Measurements from ENCODE around the gene ATRNL1.

Gene ATRNL1

DNA sequence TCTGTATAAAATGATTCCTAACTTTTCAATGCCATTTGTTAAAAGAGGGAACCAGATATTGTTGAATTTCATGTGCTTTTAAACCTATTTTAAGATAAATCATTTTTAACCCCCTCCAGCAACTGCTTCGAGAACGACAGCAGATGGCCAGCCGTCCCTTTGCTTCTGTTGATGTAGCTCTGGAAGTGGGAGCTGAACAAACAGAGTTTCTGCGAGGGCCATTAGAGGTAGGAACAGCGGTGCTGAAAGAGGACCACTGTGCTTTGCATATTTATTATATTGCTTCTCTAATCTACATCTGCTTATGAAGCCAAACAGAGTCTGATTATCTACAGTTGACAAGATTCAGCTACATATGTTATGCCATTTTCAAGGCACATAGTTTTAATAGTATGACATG is 634.0 kb downstream of the ATRNL1 start:
- Histone ChIP-seq H2AK5ac (ENCODE audit: low read depth, low read length) (no peak overlapping the region), H3K14ac (ENCODE audit: low read length) (no peak overlapping the region), H2BK120ac (ENCODE audit: low read depth, low read length) (no peak overlapping the region), H3K18ac (ENCODE audit: low read length) (no peak overlapping the region), H3K4me2 (ENCODE audit: insufficient read depth, low read length, poor library complexity, severe bottlenecking) (no peak overlapping the region), H4K8ac (ENCODE audit: low read depth, low read length) (no peak overlapping the region), H2BK12ac (ENCODE audit: low read length) (no peak overlapping the region), H3K9ac (ENCODE audit: low read depth, low read length, poor library complexity) (no peak overlapping the region), H3K23ac (ENCODE audit: low read depth, low read length, poor library complexity) (no peak overlapping the region), H3K4me3 (ENCODE audit: low read length in 2 of 2) (no peak overlapping the region), H3K79me1 (ENCODE audit: low read depth, low read length) (no peaks in the 10 kb centered on the region), H3K9me3 (replicated peaks in 1 of 2; ENCODE audit: control insufficient read depth in 2 of 2, insufficient read depth in 1 of 2, low read depth in 1 of 2, low read length in 2 of 2) (no peaks in the 10 kb centered on the region), H2BK5ac (ENCODE audit: low read length) (no peak overlapping the region), H3K36me3 (replicated peaks in 1 of 2; ENCODE audit: control insufficient read depth in 2 of 2, insufficient read depth in 2 of 2, low read length in 2 of 2) (no peaks in the 10 kb centered on the region), H3K27me3 (ENCODE audit: control insufficient read depth in 3 of 3, insufficient read depth in 3 of 3, low read depth in 1 of 3, low read length in 3 of 3) (no peaks in the 10 kb centered on the region), H3K4ac (ENCODE audit: low read length) (no peak overlapping the region), H2BK15ac (ENCODE audit: low read length) (no peak overlapping the region), H3K4me1 (ENCODE audit: control insufficient read depth in 2 of 2, insufficient read depth in 1 of 2, low read depth in 1 of 2, low read length in 2 of 2) (no peaks in the 10 kb centered on the region), H2AFZ (ENCODE audit: low read length) (no peak overlapping the region), H3K27ac (replicated peaks; ENCODE audit: low read length) (no peak overlapping the region), H4K91ac (ENCODE audit: low read depth, low read length, poor library complexity) (no peak overlapping the region)
- no peak for DNase-seq (ENCODE audit: low spot score)
- no CpG with 5 or more reads among the region's 5 CpGs for WGBS, 2 donors (ENCODE audit: extremely low coverage in 2 of 2, insufficient read length in 2 of 2, insufficient replicate concordance in 1 of 2)

DNA sequence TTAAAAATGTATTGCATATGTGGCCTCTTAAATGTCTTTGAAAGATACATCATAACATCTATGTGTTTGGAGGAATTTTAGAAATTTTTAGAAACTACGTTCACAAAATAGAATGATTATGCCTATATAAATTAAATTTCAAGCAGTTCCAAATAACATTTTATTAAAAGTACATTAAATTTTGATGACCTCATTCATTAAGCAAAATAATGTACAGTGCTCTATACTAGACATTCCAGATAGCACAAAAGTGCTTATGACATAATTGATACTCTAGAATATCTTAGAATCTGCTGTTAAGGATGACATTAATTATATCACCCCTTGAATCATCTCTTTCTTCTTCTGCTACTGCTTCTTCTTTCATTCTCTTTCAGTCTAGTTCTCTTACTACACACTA is 650.9 kb downstream of the ATRNL1 start:
- no peaks in the 10 kb centered on the region for H3K79me1 ChIP-seq (ENCODE audit: low read depth, low read length)
- no peak overlapping the region for H3K4me3 ChIP-seq (ENCODE audit: low read length in 2 of 2)
- no peak overlapping the region for H3K23ac ChIP-seq (ENCODE audit: low read depth, low read length, poor library complexity)
- no peaks in the 10 kb centered on the region for H3K9me3 ChIP-seq (replicated peaks in 1 of 2; ENCODE audit: control insufficient read depth in 2 of 2, insufficient read depth in 1 of 2, low read depth in 1 of 2, low read length in 2 of 2)
- H3K9ac ChIP-seq (ENCODE audit: low read depth, low read length, poor library complexity), result no peak overlapping the region
- no CpG with 5 or more reads among the region's 1 CpG for WGBS, 2 donors (ENCODE audit: extremely low coverage in 2 of 2, insufficient read length in 2 of 2, insufficient replicate concordance in 1 of 2)
- no peak overlapping the region for H2AK5ac ChIP-seq (ENCODE audit: low read depth, low read length)
- H2BK120ac ChIP-seq (ENCODE audit: low read depth, low read length), result no peak overlapping the region
- H2BK15ac ChIP-seq (ENCODE audit: low read length), result no peak overlapping the region
- no peak overlapping the region for H3K4ac ChIP-seq (ENCODE audit: low read length)
- no peak for DNase-seq (ENCODE audit: low spot score)
- H4K91ac ChIP-seq (ENCODE audit: low read depth, low read length, poor library complexity), result no peak overlapping the region
- no peaks in the 10 kb centered on the region for H3K36me3 ChIP-seq (replicated peaks in 1 of 2; ENCODE audit: control insufficient read depth in 2 of 2, insufficient read depth in 2 of 2, low read length in 2 of 2)
- no peak overlapping the region for H4K8ac ChIP-seq (ENCODE audit: low read depth, low read length)
- H2AFZ ChIP-seq (ENCODE audit: low read length), result no peak overlapping the region
- no peak overlapping the region for H3K14ac ChIP-seq (ENCODE audit: low read length)
- no peak overlapping the region for H3K4me2 ChIP-seq (ENCODE audit: insufficient read depth, low read length, poor library complexity, severe bottlenecking)
- no peaks in the 10 kb centered on the region for H3K27me3 ChIP-seq (ENCODE audit: control insufficient read depth in 3 of 3, insufficient read depth in 3 of 3, low read depth in 1 of 3, low read length in 3 of 3)
- H3K18ac ChIP-seq (ENCODE audit: low read length), result no peak overlapping the region
- H2BK12ac ChIP-seq (ENCODE audit: low read length), result no peak overlapping the region
- H3K4me1 ChIP-seq (ENCODE audit: control insufficient read depth in 2 of 2, insufficient read depth in 1 of 2, low read depth in 1 of 2, low read length in 2 of 2), result no peaks in the 10 kb centered on the region
- H3K27ac ChIP-seq (replicated peaks; ENCODE audit: low read length), result no peak overlapping the region
- no peak overlapping the region for H2BK5ac ChIP-seq (ENCODE audit: low read length)

DNA sequence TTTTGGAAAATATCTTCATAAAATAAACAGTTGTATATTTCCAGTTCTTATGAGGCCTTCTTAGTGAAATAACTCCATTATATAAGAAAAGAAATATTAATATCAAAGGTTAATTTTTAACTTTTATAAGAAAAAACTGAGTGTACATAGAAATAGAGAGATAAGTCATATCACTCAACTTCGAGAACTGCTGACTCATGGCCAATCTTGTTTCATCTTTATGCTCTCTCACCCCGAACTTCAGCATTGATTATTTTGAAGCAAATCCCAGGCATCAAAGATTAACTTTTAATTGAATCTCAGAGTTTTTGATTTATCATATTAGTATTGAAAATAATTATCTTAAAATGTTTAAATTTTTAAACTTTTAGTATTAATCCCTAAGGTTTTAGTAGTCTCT is 652.8 kb downstream of the ATRNL1 start:
- Histone ChIP-seq H2BK5ac (ENCODE audit: low read length) (no peak overlapping the region), H4K91ac (ENCODE audit: low read depth, low read length, poor library complexity) (no peak overlapping the region), H2BK15ac (ENCODE audit: low read length) (no peak overlapping the region), H3K27ac (replicated peaks; ENCODE audit: low read length) (no peak overlapping the region), H3K79me1 (ENCODE audit: low read depth, low read length) (no peaks in the 10 kb centered on the region), H3K4me3 (ENCODE audit: low read length in 2 of 2) (no peak overlapping the region), H3K18ac (ENCODE audit: low read length) (no peak overlapping the region), H3K9ac (ENCODE audit: low read depth, low read length, poor library complexity) (no peak overlapping the region), H3K36me3 (replicated peaks in 1 of 2; ENCODE audit: control insufficient read depth in 2 of 2, insufficient read depth in 2 of 2, low read length in 2 of 2) (no peaks in the 10 kb centered on the region), H3K4me1 (ENCODE audit: control insufficient read depth in 2 of 2, insufficient read depth in 1 of 2, low read depth in 1 of 2, low read length in 2 of 2) (no peaks in the 10 kb centered on the region), H3K4ac (ENCODE audit: low read length) (no peak overlapping the region), H2BK12ac (ENCODE audit: low read length) (no peak overlapping the region), H3K23ac (ENCODE audit: low read depth, low read length, poor library complexity) (no peak overlapping the region), H2BK120ac (ENCODE audit: low read depth, low read length) (no peak overlapping the region), H2AK5ac (ENCODE audit: low read depth, low read length) (no peak overlapping the region), H3K27me3 (ENCODE audit: control insufficient read depth in 3 of 3, insufficient read depth in 3 of 3, low read depth in 1 of 3, low read length in 3 of 3) (no peaks in the 10 kb centered on the region), H3K4me2 (ENCODE audit: insufficient read depth, low read length, poor library complexity, severe bottlenecking) (no peak overlapping the region), H3K14ac (ENCODE audit: low read length) (no peak overlapping the region), H4K8ac (ENCODE audit: low read depth, low read length) (no peak overlapping the region), H3K9me3 (replicated peaks in 1 of 2; ENCODE audit: control insufficient read depth in 2 of 2, insufficient read depth in 1 of 2, low read depth in 1 of 2, low read length in 2 of 2) (peaks cover 1 to 2% of the 10 kb centered on the region in 2 donors), H2AFZ (ENCODE audit: low read length) (no peak overlapping the region)
- DNase-seq (ENCODE audit: low spot score), result no peak
- WGBS, 2 donors (ENCODE audit: extremely low coverage in 2 of 2, insufficient read length in 2 of 2, insufficient replicate concordance in 1 of 2), result no CpG with 5 or more reads among the region's 2 CpGs

DNA sequence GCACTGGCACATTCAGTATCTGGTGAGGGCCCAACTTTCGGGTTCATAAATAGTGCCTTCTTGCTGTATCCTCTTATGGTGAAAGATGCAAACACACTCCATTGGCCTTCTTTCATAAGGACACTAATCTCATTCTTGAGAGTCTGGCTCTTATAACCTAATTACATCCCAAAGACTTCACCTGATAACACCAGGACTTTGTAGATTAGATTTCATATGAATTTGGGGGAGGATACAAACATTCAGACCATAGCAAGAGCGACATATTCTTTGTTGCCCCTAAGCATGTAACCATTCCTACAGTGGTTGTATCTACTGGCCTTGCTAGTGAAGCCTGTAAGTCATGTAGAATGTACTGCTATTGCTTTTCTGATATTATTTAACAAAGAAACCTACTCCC is 654.6 kb downstream of the ATRNL1 start:
- H2BK120ac ChIP-seq (ENCODE audit: low read depth, low read length), result no peak overlapping the region
- peaks cover 2 to 6% of the 10 kb centered on the region in 2 donors for H3K9me3 ChIP-seq (replicated peaks in 1 of 2; ENCODE audit: control insufficient read depth in 2 of 2, insufficient read depth in 1 of 2, low read depth in 1 of 2, low read length in 2 of 2)
- no peaks in the 10 kb centered on the region for H3K27me3 ChIP-seq (ENCODE audit: control insufficient read depth in 3 of 3, insufficient read depth in 3 of 3, low read depth in 1 of 3, low read length in 3 of 3)
- H2AFZ ChIP-seq (ENCODE audit: low read length), result no peak overlapping the region
- WGBS, 2 donors (ENCODE audit: extremely low coverage in 2 of 2, insufficient read length in 2 of 2, insufficient replicate concordance in 1 of 2), result no CpG with 5 or more reads among the region's 2 CpGs
- H3K4me2 ChIP-seq (ENCODE audit: insufficient read depth, low read length, poor library complexity, severe bottlenecking), result no peak overlapping the region
- no peak overlapping the region for H3K23ac ChIP-seq (ENCODE audit: low read depth, low read length, poor library complexity)
- H3K14ac ChIP-seq (ENCODE audit: low read length), result no peak overlapping the region
- H3K36me3 ChIP-seq (replicated peaks in 1 of 2; ENCODE audit: control insufficient read depth in 2 of 2, insufficient read depth in 2 of 2, low read length in 2 of 2), result no peaks in the 10 kb centered on the region
- H3K18ac ChIP-seq (ENCODE audit: low read length), result no peak overlapping the region
- no peak overlapping the region for H3K4ac ChIP-seq (ENCODE audit: low read length)
- no peaks in the 10 kb centered on the region for H3K79me1 ChIP-seq (ENCODE audit: low read depth, low read length)
- no peak overlapping the region for H3K4me3 ChIP-seq (ENCODE audit: low read length in 2 of 2)
- no peak overlapping the region for H4K8ac ChIP-seq (ENCODE audit: low read depth, low read length)
- H2AK5ac ChIP-seq (ENCODE audit: low read depth, low read length), result no peak overlapping the region
- H4K91ac ChIP-seq (ENCODE audit: low read depth, low read length, poor library complexity), result no peak overlapping the region
- no peak overlapping the region for H2BK15ac ChIP-seq (ENCODE audit: low read length)
- no peak for DNase-seq (ENCODE audit: low spot score)
- no peak overlapping the region for H3K27ac ChIP-seq (replicated peaks; ENCODE audit: low read length)
- H3K4me1 ChIP-seq (ENCODE audit: control insufficient read depth in 2 of 2, insufficient read depth in 1 of 2, low read depth in 1 of 2, low read length in 2 of 2), result no peaks in the 10 kb centered on the region
- no peak overlapping the region for H2BK5ac ChIP-seq (ENCODE audit: low read length)
- no peak overlapping the region for H3K9ac ChIP-seq (ENCODE audit: low read depth, low read length, poor library complexity)
- no peak overlapping the region for H2BK12ac ChIP-seq (ENCODE audit: low read length)

Measured in neuronal stem cell (in vitro differentiated cells).